ENCODE data around the gene AIFM3.

Gene AIFM3

GRCh38 chr22:20972933-20973577 is 6.0 kb downstream of the AIFM3 start:
- DNase-seq (ENCODE audit: low spot score), result no peak
- TF ChIP-seq CTCF (conservative IDR thresholded peaks at IDR 0.05; ENCODE audit: low read depth), result no peak
- no peak overlapping the region for H3K27ac ChIP-seq
- ChIA-PET POLR2A (ENCODE audit: low non-redundant PET) (no interaction called here), CTCF (interaction anchor here (0.6 to 1.9 kb wide), 3 partner anchors 11 to 227 kb away, joined by 3 to 6 read pairs (median 3); no protein-coding TSS in a partner anchor)

GRCh38 chr22:20973634-20974286 is 6.7 kb downstream of the AIFM3 start:
- CTCF ChIA-PET, result interaction anchor here (1.9 kb wide), 1 partner anchor 12 kb away, joined by 6 read pairs; no protein-coding TSS in a partner anchor
- no peak overlapping the region for H3K27ac ChIP-seq

GRCh38 chr22:20974336-20974955 is 7.4 kb downstream of the AIFM3 start:
- ChIA-PET CTCF (no interaction called here), POLR2A (ENCODE audit: low non-redundant PET) (no interaction called here)
- TF ChIP-seq CTCF (conservative IDR thresholded peaks at IDR 0.05; ENCODE audit: low read depth), result no peak
- H3K27ac ChIP-seq, result no peak overlapping the region
- DNase-seq (ENCODE audit: low spot score), result no peak

More at GRCh38 chr22:20973634-20974286, 6.7 kb downstream of the AIFM3 start:
- POLR2A ChIA-PET (ENCODE audit: low non-redundant PET), result no interaction called here
- DNase-seq (ENCODE audit: low spot score), result no peak
- no peak for TF ChIP-seq CTCF (conservative IDR thresholded peaks at IDR 0.05; ENCODE audit: low read depth)

GRCh38 chr22:20975541-20976290 is 8.7 kb downstream of the AIFM3 start:
- TF ChIP-seq CTCF (conservative IDR thresholded peaks at IDR 0.05; ENCODE audit: low read depth), result no peak
- no peak overlapping the region for H3K27ac ChIP-seq
- ChIA-PET CTCF (interaction anchor here (0.6 to 1.0 kb wide), 2 partner anchors 36 to 90 kb away, joined by 3 to 5 read pairs; no protein-coding TSS in a partner anchor), POLR2A (ENCODE audit: low non-redundant PET) (no interaction called here)
- no peak for DNase-seq (ENCODE audit: low spot score)

GRCh38 chr22:20976291-20976877 is 9.3 kb downstream of the AIFM3 start:
- H3K27ac ChIP-seq, result no peak overlapping the region
- POLR2A ChIA-PET (ENCODE audit: low non-redundant PET), result no interaction called here
- DNase-seq (ENCODE audit: low spot score), result no peak
- TF ChIP-seq CTCF (conservative IDR thresholded peaks at IDR 0.05; ENCODE audit: low read depth), result no peak
- CTCF ChIA-PET, result interaction anchor here (0.6 to 0.8 kb wide), 2 partner anchors 36 to 42 kb away, joined by 3 to 5 read pairs; no protein-coding TSS in a partner anchor

GRCh38 chr22:20977019-20977418 is 10.0 kb downstream of the AIFM3 start:
- DNase-seq (ENCODE audit: low spot score), result no peak
- no peak overlapping the region for H3K27ac ChIP-seq
- POLR2A ChIA-PET (ENCODE audit: low non-redundant PET), result no interaction called here
- CTCF ChIA-PET, result interaction anchor here (0.8 kb wide), 1 partner anchor 43 kb away, joined by 3 read pairs; no protein-coding TSS in a partner anchor
- TF ChIP-seq CTCF (conservative IDR thresholded peaks at IDR 0.05; ENCODE audit: low read depth), result no peak
